BJ (cell line): ENCODE data around the gene DMRTB1. TPM values are rescaled to one million over a fixed set of nuclear protein-coding genes. Genes with fewer than 3 reads are reported as not detected.

Experiments used
- CTCF ChIA-PET: fragments of 350-600 bp; formaldehyde crosslinking; extraction: SDS; loops from one replicate; lab custom pipeline; 2021; ENCODE audit warnings: antibody characterized with exemption, inconsistent platforms; lab: Yijun Ruan, JAX
- POLR2A ChIA-PET: fragments of 300-600 bp; sonication (Branson Sonifier 250); formaldehyde crosslinking; extraction: SDS; loops from one replicate; lab custom pipeline; 2021; ENCODE audit warnings: antibody characterized with exemption; lab: Charles Lee
- DNase-seq: peaks from one replicate; pipeline ENCODE4 v3.0.0-alpha.2; 2011; ENCODE audit warnings: low read depth
- H3K27me3 ChIP-seq: 2 replicates; pipeline ENCODE4 v1.6.0; 2011; ENCODE audit warnings: low read length; ENCODE audit not compliant: control insufficient read depth, insufficient read depth
- H3K36me3 ChIP-seq: 2 replicates; pipeline ENCODE4 v1.5.1; 2011; ENCODE audit warnings: low read length; ENCODE audit not compliant: control insufficient read depth, insufficient read depth
- H3K4me3 ChIP-seq: 2 replicates; pipeline ENCODE4 v1.5.1; 2011; ENCODE audit warnings: low read depth, mild to moderate bottlenecking, control low read depth, low read length
- CTCF ChIP-seq: IDR thresholded peaks from 2 replicates; pipeline ENCODE4 v1.5.1; 2011; ENCODE audit warnings: low read depth, mild to moderate bottlenecking, control low read depth, inconsistent platforms, low read length, moderate library complexity; ENCODE audit not compliant: insufficient read depth
- polyA plus RNA-seq: library from polyadenylated mRNA; depleted of rRNA; stranded (reverse); fragments of >200 nt; gene quantifications from 2 replicates; pipeline ENCODE4 v1.2.3, GENCODE V29; 2011

DMRTB1 gene
- polyA plus RNA-seq, 1 experiment, result not detected

- CTCF ChIA-PET, result no interaction called here
- DNase-seq, result no peak
- peaks cover 9% of the 10 kb centered on the region for H3K27me3 ChIP-seq
- POLR2A ChIA-PET, result no interaction called here
- no peaks in the 10 kb centered on the region for H3K36me3 ChIP-seq
- no peak overlapping the region for H3K4me3 ChIP-seq
- no peak for TF ChIP-seq CTCF
Measured at GRCh38 chr1:53416269-53416813, 42.9 kb upstream of the DMRTB1 start.

- TF ChIP-seq CTCF, result no peak
- no peak overlapping the region for H3K4me3 ChIP-seq
- CTCF ChIA-PET, result no interaction called here
- H3K27me3 ChIP-seq, result peaks cover 9% of the 10 kb centered on the region
- H3K36me3 ChIP-seq, result no peaks in the 10 kb centered on the region
- POLR2A ChIA-PET, result no interaction called here
- no peak for DNase-seq
Measured at GRCh38 chr1:53417074-53417511, 42.1 kb upstream of the DMRTB1 start.

GRCh38 chr1:53419034-53419433 is 40.2 kb upstream of the DMRTB1 start:
- no peaks in the 10 kb centered on the region for H3K36me3 ChIP-seq
- no peak for TF ChIP-seq CTCF
- H3K27me3 ChIP-seq, result peaks cover 9% of the 10 kb centered on the region
- ChIA-PET POLR2A (no interaction called here), CTCF (no interaction called here)
- DNase-seq, result no peak
- no peak overlapping the region for H3K4me3 ChIP-seq

GRCh38 chr1:53420341-53420740 is 38.9 kb upstream of the DMRTB1 start:
- no peaks in the 10 kb centered on the region for H3K36me3 ChIP-seq
- no peak overlapping the region for H3K4me3 ChIP-seq
- no peak for DNase-seq
- CTCF ChIA-PET, result interaction anchor here (1.0 to 1.4 kb wide), 2 partner anchors 7 to 10 kb away, joined by 3 to 4 read pairs; no protein-coding TSS in a partner anchor
- TF ChIP-seq CTCF, result no peak
- POLR2A ChIA-PET, result no interaction called here
- peaks cover 9% of the 10 kb centered on the region for H3K27me3 ChIP-seq

GRCh38 chr1:53421208-53421607 is 38.0 kb upstream of the DMRTB1 start:
- CTCF ChIA-PET, result interaction anchor here (0.7 to 1.4 kb wide), 2 partner anchors 8 to 9 kb away, joined by 3 to 4 read pairs; no protein-coding TSS in a partner anchor
- TF ChIP-seq CTCF, result no peak
- no peak overlapping the region for H3K4me3 ChIP-seq
- POLR2A ChIA-PET, result no interaction called here
- no peak for DNase-seq
- H3K36me3 ChIP-seq, result no peaks in the 10 kb centered on the region
- peaks cover 9% of the 10 kb centered on the region for H3K27me3 ChIP-seq
